HG03196 (cell line): Measurements from ENCODE around the gene PHTF2.
"Not testable (repeated sequence)": the region's sequence is repeated elsewhere in the genome, so short reads cannot be mapped to it uniquely, and the experiment has no call there.

ENCODE experiments used
- ATAC-seq: cut with Tn5 transposase; IDR thresholded peaks from one replicate; pipeline ENCODE4 v1.9.1; 2021; ENCODE audit not compliant: unreplicated experiment

PHTF2 gene

GRCh38 chr7:77873416-77874327 lies 75.1 kb downstream of the PHTF2 start:
- ATAC-seq, result not testable (repeated sequence)

GRCh38 chr7:77877791-77878190 lies 79.2 kb downstream of the PHTF2 start:
- ATAC-seq, result no peak

DNA sequence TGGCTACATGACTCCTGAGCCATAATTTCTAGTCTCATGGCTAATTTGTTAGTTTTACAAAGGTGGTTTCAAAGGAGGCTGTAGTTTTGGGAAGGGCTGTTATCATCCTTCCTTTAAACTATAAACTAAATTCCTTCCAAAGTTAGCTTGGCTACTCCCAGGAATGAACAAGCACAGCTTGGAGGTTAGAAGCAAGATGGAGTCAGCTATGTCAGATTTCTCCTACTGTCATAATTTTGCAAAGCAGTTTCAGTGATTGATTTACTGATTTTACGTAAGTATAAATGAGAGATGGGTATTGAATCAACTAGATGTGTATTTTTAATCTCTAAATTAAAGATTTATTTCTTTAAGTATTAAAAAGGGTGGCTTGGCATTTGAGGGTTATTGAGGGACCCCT lies 79.9 kb downstream of the PHTF2 start:
- no peak for ATAC-seq

DNA sequence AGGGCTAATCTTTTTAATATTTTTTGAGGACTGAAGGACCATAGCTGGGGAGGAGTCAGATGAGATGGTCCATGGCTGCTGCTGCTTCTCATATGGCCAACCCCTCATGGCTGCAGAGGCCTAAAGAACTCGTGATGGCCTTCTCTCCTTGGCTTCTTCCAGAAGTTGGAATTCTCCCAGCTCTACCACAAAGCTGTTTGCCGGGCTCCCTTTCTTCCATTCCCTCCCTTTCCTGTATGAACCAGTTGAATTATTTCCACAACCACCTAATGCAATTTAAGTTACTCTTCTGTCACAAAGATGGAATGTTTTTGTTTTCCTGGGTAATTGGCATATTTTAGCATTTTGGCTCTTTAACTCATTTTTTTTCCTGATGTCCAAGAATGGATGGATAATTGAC lies 80.7 kb downstream of the PHTF2 start:
- ATAC-seq, result no peak

GRCh38 chr7:77881871-77882270 lies 83.3 kb downstream of the PHTF2 start:
- ATAC-seq, result no peak

DNA sequence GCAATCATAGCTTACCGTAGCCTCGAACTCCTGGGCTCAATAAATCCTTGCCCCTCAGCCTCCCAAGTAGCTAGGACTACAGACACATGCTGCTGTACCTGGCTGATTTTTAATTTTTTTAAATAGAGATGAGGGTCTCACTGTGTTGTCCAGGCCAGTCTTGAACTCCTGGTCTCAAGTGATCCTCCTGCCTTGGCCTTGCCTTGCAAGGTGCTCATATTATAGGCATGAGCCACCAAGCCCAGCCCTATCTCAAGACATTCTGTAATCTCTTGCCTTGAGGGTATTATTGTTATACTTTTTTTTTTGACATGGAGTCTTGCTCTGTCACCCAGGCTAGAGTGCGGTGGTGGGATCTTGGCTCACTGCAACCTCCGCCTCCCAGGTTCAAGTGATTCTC lies 86.6 kb downstream of the PHTF2 start:
- ATAC-seq, result no peak

- ATAC-seq, result no peak
Observed at GRCh38 chr7:77887567-77887966, 89.0 kb downstream of the PHTF2 start.

GRCh38 chr7:77888998-77889397 lies 90.4 kb downstream of the PHTF2 start:
- ATAC-seq, result no peak

GRCh38 chr7:77893813-77894212 lies 95.2 kb downstream of the PHTF2 start:
- no peak for ATAC-seq

- no peak for ATAC-seq
Observed at GRCh38 chr7:77894574-77895091, 96.1 kb downstream of the PHTF2 start.

- ATAC-seq, result no peak
Observed at GRCh38 chr7:77895905-77896304, 97.3 kb downstream of the PHTF2 start.

DNA sequence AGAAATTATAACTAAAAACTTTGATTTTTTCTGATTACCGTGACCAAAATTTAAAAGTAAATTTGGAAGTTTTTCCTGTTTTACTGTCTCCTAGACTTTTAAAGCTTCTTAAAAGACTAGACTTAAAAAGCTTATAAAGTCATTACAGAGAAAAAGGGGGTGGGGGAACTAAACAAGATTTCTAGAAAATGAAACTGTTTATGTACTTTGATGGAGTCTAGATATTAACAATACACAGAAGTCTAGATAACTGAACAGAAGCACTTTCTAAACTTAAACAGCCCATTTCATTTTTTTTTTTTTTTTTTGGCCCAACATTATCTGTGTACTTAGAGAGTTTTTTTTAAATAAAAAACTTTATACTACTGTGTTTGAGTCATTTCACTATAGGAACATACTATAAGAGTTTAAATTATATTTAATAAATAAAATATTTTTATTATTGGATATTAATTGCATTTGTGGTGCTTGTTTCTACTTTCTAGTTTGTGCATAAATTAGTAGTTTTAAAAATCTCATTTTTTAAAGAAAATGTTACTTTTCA lies 98.5 kb downstream of the PHTF2 start:
- ATAC-seq, result no peak

GRCh38 chr7:77899516-77899915 lies 100.9 kb downstream of the PHTF2 start:
- no peak for ATAC-seq

DNA sequence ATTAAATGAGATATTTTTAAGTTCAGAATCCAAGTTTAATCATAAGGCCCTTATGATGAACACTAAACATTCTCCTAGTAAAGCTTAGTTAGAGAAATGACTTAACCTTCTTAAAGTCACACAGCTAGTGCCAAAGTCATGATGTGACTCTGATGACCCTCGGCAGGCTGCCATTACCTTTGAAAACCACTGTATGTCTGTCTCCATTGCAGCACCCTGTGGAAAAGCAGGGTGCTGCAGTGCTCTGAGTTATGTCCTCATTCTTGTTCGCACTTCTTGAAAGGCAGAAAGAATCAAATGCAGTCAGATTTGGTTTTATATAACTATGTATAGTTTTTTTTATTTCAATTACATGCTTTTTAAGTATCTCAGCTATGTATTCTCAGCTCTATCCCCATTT lies 105.0 kb downstream of the PHTF2 start:
- ATAC-seq, result no peak

- no peak for ATAC-seq
Observed at GRCh38 chr7:77904252-77904651, 105.7 kb downstream of the PHTF2 start.

- no peak for ATAC-seq
Observed at GRCh38 chr7:77907281-77907680, 108.7 kb downstream of the PHTF2 start.

DNA sequence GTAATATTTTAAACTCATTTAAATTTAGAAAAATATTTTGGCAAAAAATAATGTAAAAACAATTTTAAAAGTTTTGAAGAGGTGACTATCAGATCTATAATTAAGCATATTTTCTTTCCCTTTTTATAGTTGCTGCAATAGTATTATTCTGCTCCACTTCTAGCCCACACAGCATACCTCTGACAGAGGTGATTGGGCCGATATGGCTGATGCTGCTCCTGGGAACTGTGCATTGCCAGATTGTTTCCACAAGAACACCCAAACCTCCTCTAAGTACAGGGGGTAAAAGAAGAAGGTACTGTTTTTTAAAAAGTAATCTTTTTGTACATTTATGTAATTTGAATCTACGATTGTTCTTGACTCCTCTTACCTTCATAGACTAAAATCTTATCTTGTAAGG lies 110.1 kb downstream of the PHTF2 start:
- ATAC-seq, result no peak

DNA sequence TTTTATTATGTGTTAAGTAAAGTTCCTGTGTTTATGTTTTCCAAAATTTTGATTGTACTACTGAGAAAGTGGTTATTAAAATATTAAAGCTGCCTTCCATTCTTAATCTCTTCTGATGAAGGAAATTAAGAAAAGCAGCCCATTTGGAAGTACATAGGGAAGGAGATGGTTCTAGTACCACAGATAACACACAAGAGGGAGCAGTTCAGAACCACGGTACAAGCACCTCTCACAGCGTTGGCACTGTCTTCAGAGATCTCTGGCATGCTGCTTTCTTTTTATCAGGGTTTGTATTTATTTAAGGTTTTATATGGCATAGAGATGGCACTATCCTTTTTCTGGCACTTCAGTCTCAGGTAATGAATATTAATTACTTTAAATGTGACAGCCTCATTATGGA lies 111.6 kb downstream of the PHTF2 start:
- ATAC-seq, result no peak

- ATAC-seq, result no peak
Observed at GRCh38 chr7:77912293-77912692, 113.7 kb downstream of the PHTF2 start.

DNA sequence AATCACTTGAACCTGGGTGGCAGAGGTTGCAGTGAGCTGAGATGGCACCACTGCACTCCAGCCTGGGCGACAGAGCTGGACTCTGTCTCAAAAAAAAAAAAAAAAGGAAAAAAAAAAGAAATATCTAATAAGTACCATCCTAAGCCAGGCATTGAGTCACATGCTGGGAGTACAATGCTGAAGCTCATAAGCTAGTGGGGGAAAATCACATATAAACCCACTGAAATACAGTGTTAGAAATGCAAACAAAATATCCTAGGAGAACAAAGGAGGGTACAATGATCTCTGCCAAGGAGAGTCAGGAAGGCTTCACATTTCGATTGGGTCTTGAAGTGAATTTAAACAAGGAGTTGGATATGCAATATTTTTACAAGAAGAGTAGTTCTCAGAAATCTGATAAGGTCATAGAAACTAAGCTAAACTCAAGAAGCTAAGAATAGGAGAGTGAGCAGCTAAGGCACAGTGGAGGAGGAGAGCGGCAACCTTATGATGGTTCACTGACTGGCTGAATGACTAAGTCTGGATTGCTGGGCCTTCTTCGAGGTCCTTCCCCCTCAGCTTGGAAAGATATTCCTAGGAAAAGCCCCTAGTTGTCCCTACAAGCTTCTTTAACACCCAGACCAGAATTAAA lies 115.5 kb downstream of the PHTF2 start:
- no peak for ATAC-seq

- no peak for ATAC-seq
Observed at GRCh38 chr7:77917500-77918262, 119.1 kb downstream of the PHTF2 start.
